Measurements from ENCODE around the gene IPPK. TPM values are rescaled to one million over a fixed set of nuclear protein-coding genes. Genes with fewer than 3 reads are reported as not detected.

The IPPK gene
- total RNA-seq, 2 experiments from 2014 or later: 8.7 to 9.7 TPM

DNA sequence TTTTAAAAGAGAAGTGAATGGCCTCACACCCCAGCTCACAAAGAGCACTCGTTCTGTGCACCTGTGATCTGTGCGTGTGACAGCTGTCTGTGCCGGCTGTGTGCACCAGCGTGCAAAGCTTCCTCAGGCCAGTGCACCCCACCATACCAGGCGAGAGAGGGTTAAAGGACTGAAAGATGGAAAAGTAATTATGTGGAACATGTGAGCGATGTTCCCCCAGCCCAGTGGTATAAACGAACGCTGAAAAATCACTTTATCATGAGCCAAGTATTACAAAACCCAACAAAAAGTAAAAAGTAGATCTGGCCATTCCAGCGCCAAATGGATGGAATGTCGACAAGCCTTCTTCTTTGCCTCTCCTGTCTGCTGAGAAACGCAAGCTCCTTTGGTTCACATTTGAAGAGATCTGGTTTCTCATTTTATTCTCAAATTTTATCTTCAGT, 53.7 kb downstream of the IPPK start:
- ATAC-seq (no peak), DNase-seq (no peak)
- no peaks in the 10 kb centered on the region for H3K9me3 Mint-ChIP-seq (ENCODE audit: insufficient read depth)
- H3K4me3 Mint-ChIP-seq: no peak overlapping the region
- H3K4me1 Mint-ChIP-seq (ENCODE audit: low read depth): no peaks in the 10 kb centered on the region
- peak overlapping the region; percentile 16 for H3K27ac Mint-ChIP-seq
- CTCF ChIA-PET: no interaction called here
- no peaks in the 10 kb centered on the region for H3K27me3 Mint-ChIP-seq (ENCODE audit: low read depth)
- H3K36me3 Mint-ChIP-seq (ENCODE audit: low read depth): peaks cover 49% of the 10 kb centered on the region
- POLR2A ChIA-PET: no interaction called here

DNA sequence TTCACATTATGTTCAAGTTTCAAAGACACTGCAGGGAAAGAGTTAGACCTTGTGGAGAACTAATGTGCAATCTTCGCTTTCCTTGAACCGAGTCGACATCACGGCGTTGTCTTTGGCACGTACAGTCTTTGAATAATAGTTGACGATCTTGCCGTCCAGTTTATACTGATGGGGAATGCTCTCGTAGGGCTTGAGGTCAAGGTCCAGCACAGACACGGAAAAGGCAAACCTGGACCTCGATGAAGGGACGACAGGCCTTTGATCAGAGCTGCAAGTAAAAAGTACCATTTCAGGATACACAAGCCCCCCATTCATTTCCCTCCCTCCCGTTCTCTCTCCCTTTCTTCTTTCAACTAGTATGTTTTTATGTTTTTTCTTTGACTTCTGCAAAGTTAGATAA, 54.1 kb downstream of the IPPK start:
- ChIA-PET CTCF (no interaction called here), POLR2A (no interaction called here)
- no peak for DNase-seq
- H3K27ac Mint-ChIP-seq: no peak overlapping the region
- no peak overlapping the region for H3K4me3 Mint-ChIP-seq
- ATAC-seq: no peak
- peaks cover 49% of the 10 kb centered on the region for H3K36me3 Mint-ChIP-seq (ENCODE audit: low read depth)
- no peaks in the 10 kb centered on the region for H3K27me3 Mint-ChIP-seq (ENCODE audit: low read depth)
- H3K4me1 Mint-ChIP-seq (ENCODE audit: low read depth): no peaks in the 10 kb centered on the region
- no peaks in the 10 kb centered on the region for H3K9me3 Mint-ChIP-seq (ENCODE audit: insufficient read depth)

DNA sequence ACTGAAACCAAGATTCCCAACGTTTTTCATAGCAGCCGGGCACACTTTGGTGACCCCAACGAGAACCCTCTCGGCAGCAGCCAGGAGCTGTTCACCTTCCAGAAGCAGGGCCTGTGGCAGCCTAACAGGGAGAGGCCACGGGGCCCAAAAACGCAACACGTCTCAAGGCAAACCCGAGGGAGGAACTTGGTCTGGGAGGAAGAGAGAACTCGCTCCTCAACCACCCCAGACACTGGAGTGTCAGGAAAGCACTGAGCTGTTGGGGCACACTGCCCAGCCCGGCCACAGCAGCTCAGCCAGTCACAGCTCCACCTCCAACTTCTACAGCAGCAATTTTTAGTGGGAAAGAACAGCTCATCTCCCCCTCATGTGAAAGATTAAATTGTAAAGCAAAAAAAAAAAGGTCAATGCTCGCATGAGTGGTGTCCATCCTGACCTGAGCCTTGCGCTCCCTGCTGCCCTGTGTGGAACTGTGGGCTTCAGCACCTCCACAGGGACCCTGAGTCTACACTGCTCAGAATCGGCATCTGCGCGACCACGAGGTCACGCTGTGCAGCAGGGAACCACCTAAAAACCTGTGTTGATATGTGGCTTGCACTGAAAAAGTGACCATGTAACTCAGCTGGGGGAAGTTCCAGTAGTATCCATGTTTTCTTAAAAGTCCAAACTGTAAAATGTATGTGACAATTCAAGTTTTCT, 55.0 kb downstream of the IPPK start:
- CTCF ChIA-PET: no interaction called here
- peaks cover 43% of the 10 kb centered on the region for H3K36me3 Mint-ChIP-seq (ENCODE audit: low read depth)

DNA sequence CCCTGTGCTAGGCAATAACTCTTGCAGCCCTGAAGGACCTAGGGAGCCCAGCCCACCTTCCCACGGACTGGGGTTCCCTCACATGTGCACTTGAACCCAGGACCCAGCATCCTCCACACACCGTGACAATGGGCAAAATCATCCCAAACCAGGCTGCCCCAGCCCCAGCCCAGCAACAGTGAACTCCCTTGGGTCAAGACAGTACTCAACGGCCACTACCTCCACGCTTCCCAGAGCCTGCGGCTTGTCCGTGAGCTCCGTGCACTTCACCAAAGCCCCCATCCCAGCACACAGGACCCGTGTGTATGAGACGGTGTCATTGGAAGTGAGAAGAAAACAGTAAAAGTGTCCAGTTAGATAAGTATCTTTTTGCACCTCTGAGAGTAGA, 55.8 kb downstream of the IPPK start:
- DNase-seq (no peak), ATAC-seq (no peak)
- Mint-ChIP-seq H3K9me3 (ENCODE audit: insufficient read depth) (no peaks in the 10 kb centered on the region), H3K36me3 (ENCODE audit: low read depth) (peaks cover 40% of the 10 kb centered on the region), H3K27me3 (ENCODE audit: low read depth) (no peaks in the 10 kb centered on the region), H3K27ac (no peak overlapping the region), H3K4me3 (no peak overlapping the region), H3K4me1 (ENCODE audit: low read depth) (no peaks in the 10 kb centered on the region)
- ChIA-PET CTCF (no interaction called here), POLR2A (no interaction called here)

More for the DNA sequence above, 55.0 kb downstream of the IPPK start:
- POLR2A ChIA-PET: no interaction called here
- H3K9me3 Mint-ChIP-seq (ENCODE audit: insufficient read depth): no peaks in the 10 kb centered on the region
- no peak overlapping the region for H3K27ac Mint-ChIP-seq
- no peak overlapping the region for H3K4me3 Mint-ChIP-seq
- DNase-seq (no peak), ATAC-seq (no peak)
- H3K27me3 Mint-ChIP-seq (ENCODE audit: low read depth): no peaks in the 10 kb centered on the region
- H3K4me1 Mint-ChIP-seq (ENCODE audit: low read depth): no peaks in the 10 kb centered on the region

DNA sequence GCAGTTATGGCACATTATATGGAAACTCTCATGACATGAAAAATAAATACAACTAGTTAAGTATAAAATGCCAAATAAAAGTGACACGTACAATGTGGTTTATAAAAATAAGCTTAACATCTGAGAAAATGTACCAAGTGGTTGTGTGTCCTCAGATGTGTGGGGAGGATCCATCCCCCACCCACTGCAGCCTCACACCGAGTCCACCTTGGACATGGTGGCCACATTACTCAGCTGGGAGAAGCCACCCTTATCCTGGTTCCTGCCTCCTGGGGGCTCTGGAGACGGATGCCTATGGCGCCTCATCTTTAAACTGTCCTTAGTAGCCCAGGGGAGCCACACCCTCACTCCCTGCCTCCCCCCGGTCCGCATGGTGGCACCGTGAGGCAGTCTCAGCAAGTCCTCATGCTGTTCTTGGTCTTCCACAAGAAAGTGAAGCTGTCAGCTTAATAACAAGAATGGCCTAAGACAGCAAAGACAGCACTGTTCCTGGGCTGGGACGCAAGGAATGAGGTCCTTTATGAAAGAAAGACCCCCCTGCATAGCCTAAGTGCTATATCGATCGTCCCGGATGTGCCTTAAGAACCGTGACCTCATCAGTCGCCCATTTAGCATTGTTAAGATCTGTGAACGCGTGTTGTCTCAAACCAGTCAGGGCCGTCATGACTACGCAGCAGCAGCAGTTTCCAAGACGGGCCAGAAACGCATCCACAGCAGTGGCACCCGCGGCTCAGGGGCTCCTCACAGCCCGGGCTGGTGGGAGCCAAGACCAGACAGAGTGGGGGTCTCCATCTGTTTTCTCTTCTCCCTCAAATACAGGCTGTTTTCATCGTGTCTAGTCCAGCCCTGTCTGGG, 56.4 kb downstream of the IPPK start:
- Mint-ChIP-seq H3K9me3 (ENCODE audit: insufficient read depth) (no peaks in the 10 kb centered on the region), H3K27me3 (ENCODE audit: low read depth) (no peaks in the 10 kb centered on the region), H3K4me1 (ENCODE audit: low read depth) (no peaks in the 10 kb centered on the region), H3K27ac (no peak overlapping the region), H3K4me3 (no peak overlapping the region), H3K36me3 (ENCODE audit: low read depth) (peaks cover 34% of the 10 kb centered on the region)
- POLR2A ChIA-PET: no interaction called here
- ATAC-seq (no peak), DNase-seq (no peak)
- CTCF ChIA-PET: no interaction called here

DNA sequence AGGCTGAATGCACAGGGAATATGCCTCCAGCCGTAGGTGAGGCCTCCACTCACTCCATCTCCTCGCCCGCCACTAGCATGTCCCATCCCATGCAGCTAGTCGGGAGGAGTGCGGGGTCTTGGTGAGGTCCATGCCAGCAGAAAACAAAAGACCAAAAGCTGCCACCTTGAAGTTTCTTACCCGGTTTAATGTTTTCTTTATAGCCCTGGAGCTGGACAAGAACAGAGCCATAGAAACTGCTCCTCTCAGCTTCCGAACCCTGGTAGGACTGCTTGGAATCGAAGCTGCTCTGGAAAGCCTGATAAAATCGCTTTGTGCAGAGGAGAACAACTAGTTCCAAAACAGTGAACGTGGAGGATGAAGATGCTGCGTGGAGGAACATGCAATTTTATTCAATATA, 57.1 kb downstream of the IPPK start:
- Mint-ChIP-seq H3K9me3 (ENCODE audit: insufficient read depth) (no peaks in the 10 kb centered on the region), H3K4me3 (no peak overlapping the region), H3K36me3 (ENCODE audit: low read depth) (peaks cover 34% of the 10 kb centered on the region), H3K27ac (no peak overlapping the region), H3K4me1 (ENCODE audit: low read depth) (no peaks in the 10 kb centered on the region), H3K27me3 (ENCODE audit: low read depth) (no peaks in the 10 kb centered on the region)
- DNase-seq (no peak), ATAC-seq (no peak)
- CTCF ChIA-PET: no interaction called here
- POLR2A ChIA-PET: no interaction called here

DNA sequence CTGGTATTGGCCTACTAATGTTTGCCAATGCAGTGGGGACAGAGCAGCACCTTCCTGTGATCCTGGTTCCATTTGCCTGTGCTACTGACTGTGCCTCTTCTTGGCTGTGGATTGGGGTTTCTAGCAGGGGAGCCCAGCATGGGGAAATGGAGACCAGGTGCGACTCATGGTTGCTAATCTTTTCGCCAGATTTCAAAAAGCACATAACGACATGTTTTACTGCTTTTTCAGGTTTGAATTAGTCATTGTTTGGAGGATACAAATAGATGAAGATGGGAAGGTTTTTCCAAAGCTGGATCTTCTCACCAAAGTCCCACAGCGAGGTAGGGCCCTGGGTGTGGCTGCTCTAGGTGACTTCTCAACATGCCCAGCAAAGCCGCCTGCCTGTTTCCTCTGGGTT, 57.6 kb downstream of the IPPK start:
- CTCF ChIA-PET: interaction anchor here (0.6 kb wide), 1 partner anchor 250 kb away, joined by 4 read pairs; no protein-coding TSS in a partner anchor
- POLR2A ChIA-PET: no interaction called here
- no peaks in the 10 kb centered on the region for H3K4me1 Mint-ChIP-seq (ENCODE audit: low read depth)
- no peak overlapping the region for H3K27ac Mint-ChIP-seq
- no peak overlapping the region for H3K4me3 Mint-ChIP-seq
- H3K36me3 Mint-ChIP-seq (ENCODE audit: low read depth): peaks cover 32% of the 10 kb centered on the region
- H3K27me3 Mint-ChIP-seq (ENCODE audit: low read depth): no peaks in the 10 kb centered on the region
- DNase-seq: no peak
- no peaks in the 10 kb centered on the region for H3K9me3 Mint-ChIP-seq (ENCODE audit: insufficient read depth)
- ATAC-seq: no peak

DNA sequence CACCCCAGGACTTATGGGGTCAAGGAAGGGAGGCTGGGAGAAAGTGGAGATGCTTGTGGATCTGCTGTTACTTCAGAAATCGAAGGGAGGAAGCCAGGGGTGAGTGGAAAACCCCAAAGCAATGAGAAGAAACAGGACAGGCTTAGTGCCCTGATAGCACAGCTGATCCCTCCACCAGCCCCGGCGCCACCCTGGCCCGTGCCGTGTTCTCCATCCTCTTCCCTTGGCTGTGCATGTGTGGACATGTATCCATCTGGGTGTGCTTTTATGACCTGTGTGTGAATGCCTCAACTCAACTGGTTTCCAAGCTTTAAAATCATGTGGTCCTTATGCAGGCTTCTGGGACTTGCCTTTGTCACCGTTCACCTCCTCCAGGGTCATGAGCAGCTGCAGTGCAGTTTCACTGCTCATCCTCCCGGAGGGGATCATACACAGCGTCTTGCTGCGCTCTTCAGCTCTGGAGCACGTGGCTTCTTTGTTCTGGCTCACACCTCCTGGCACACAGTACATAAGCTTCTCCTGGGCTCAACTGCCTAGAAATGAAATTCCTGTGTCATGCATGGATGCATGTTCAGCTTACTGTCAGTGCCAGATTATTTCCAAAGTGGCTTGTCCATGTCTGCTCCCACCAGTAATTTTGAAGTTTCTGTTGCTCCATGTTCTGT, 58.2 kb downstream of the IPPK start:
- no peak for DNase-seq
- Mint-ChIP-seq H3K27me3 (ENCODE audit: low read depth) (no peaks in the 10 kb centered on the region), H3K4me3 (no peak overlapping the region), H3K27ac (no peak overlapping the region), H3K36me3 (ENCODE audit: low read depth) (peaks cover 32% of the 10 kb centered on the region), H3K4me1 (ENCODE audit: low read depth) (no peaks in the 10 kb centered on the region), H3K9me3 (ENCODE audit: insufficient read depth) (no peaks in the 10 kb centered on the region)
- ATAC-seq: no peak
- CTCF ChIA-PET: interaction anchor here (0.6 kb wide), 1 partner anchor 249 kb away, joined by 4 read pairs; no protein-coding TSS in a partner anchor
- POLR2A ChIA-PET: interaction anchor here (0.6 kb wide), 2 partner anchors 47 to 425 kb away, joined by 3 read pairs; no protein-coding TSS in a partner anchor

DNA sequence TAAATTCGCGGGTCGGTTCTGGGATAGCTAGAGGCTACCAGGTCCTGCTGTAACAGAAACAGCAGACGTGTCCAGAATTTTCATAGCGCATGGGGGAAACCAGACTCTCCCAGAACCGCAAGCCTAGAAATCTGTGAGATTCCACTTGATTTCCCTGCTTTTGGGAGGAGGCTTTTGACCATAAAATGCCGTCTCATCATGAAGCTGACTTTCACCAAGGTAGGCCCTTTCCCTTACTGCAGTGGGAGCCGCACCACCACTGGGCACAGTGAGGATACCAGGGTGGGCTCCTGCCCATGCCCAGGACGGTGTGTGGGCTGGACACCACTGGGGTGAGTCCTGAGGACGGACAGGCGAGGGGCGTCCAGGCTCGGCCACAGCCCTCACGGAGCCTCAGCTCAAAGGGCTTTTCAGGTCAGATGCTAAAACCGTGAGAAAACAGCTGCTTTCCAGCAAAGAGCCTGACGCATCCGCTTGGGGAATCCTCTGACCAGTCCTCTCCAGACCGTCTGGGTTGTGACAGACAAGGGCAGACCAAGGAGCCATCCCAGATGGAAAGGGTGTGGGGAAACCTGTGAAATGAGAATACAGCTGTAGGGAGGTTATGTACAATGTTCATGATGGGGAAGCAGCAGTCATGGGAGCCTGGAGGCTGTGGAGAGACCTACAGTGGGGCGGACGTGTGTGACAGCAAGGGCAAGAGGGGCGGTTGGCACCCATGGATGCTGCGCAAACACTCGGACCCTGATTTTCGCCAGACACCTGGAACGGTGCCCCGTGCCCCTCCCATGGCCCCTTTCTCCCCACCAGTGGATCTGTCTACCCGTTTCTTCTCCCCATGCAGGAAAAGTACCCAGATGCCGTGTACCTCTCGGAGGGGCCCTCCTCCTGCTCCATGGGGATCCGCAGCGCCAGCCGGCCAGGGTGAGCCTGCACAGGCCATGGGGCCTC, 59.2 kb downstream of the IPPK start:
- Mint-ChIP-seq H3K4me1 (ENCODE audit: low read depth) (no peaks in the 10 kb centered on the region), H3K4me3 (no peak overlapping the region), H3K36me3 (ENCODE audit: low read depth) (peaks cover 28% of the 10 kb centered on the region), H3K27ac (no peak overlapping the region), H3K9me3 (ENCODE audit: insufficient read depth) (no peaks in the 10 kb centered on the region), H3K27me3 (ENCODE audit: low read depth) (no peaks in the 10 kb centered on the region)
- ChIA-PET CTCF (no interaction called here), POLR2A (no interaction called here)
- DNase-seq (no peak), ATAC-seq (no peak)

DNA sequence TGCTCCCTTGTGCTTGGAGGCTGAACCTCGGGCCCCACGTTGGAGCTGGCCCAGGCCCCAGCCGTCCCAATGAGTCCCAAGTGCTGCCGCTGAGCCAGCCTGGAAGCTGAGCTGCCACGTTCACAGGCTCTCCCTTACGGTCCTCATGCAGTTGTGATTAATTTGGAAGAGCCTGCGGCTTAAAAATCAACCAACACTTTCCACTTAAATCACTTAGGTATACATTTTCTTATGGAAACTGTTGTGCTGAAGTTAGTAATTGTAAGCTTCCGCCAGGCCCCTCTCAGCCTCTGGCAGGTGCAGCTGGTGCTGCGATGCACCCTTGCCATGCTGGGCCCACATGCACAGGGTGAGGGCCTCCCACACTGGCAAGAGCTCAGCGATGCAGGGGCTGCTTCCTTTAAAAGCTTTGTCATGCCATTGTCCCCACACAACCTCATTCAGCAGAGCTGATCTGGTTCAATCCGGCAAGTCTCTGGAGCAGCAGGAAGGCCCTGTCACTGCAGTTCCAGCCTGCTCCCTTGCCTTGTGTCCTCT, 61.0 kb downstream of the IPPK start:
- ChIA-PET CTCF (interaction anchor here (1.2 kb wide), 1 partner anchor 19 kb away, joined by 3 read pairs; no protein-coding TSS in a partner anchor), POLR2A (no interaction called here)
- Mint-ChIP-seq H3K36me3 (ENCODE audit: low read depth) (peaks cover 17% of the 10 kb centered on the region), H3K27me3 (ENCODE audit: low read depth) (no peaks in the 10 kb centered on the region), H3K27ac (no peak overlapping the region), H3K9me3 (ENCODE audit: insufficient read depth) (peaks cover 10% of the 10 kb centered on the region), H3K4me3 (no peak overlapping the region), H3K4me1 (ENCODE audit: low read depth) (no peaks in the 10 kb centered on the region)
- ATAC-seq (no peak), DNase-seq (no peak)

DNA sequence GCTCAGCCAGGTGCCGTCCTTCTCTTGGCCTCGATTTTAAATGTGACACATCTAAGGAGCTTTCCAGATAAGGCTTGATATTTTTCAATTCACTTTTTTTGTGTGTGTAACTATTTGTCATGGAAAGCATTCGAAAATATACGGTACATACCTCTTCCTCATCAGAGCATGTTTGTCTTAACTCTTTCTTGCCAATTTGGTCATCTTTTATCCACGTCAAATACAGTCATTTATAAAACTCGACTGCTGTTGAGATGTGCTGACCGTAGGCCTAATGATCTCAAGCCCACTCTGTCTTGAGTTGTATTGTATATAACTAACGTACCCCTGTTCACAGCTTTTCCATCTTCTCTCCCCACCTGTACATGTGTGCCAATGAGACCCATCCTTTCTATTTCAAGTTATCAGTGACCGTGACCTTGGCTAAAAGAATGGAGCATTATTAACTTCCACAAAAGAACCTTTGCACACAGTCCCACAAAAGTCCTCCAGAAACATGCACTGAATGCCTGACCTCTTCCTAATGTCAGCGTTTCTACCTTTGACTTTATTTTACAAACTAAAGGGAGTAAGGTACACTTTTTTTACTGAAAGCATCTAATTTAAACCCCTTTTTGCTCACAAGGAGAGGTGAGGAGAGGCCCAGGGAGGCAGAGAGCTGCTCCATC, 61.6 kb downstream of the IPPK start:
- POLR2A ChIA-PET: no interaction called here
- Mint-ChIP-seq H3K4me1 (ENCODE audit: low read depth) (no peaks in the 10 kb centered on the region), H3K36me3 (ENCODE audit: low read depth) (peaks cover 17% of the 10 kb centered on the region), H3K27ac (no peak overlapping the region), H3K4me3 (no peak overlapping the region), H3K27me3 (ENCODE audit: low read depth) (no peaks in the 10 kb centered on the region), H3K9me3 (ENCODE audit: insufficient read depth) (peaks cover 15% of the 10 kb centered on the region)
- ATAC-seq (no peak), DNase-seq (no peak)
- CTCF ChIA-PET: no interaction called here

Measured in activated CD8-positive, alpha-beta T cell treated with anti-CD3 and anti-CD28 coated beads, Interleukin-2, amount 10 ng/mL, durations not matched to agents 7 days and 5 days (primary cell).